HG03135 (cell line): Measurements from ENCODE around the gene RTKN.
"Not testable (repeated sequence)": the region's sequence is repeated elsewhere in the genome, so short reads cannot be mapped to it uniquely, and the experiment has no call there.

Experiments
- ATAC-seq: cut with Tn5 transposase; IDR thresholded peaks from one replicate; pipeline ENCODE4 v1.9.1; 2021; ENCODE audit warnings: mild to moderate bottlenecking, moderate library complexity; ENCODE audit not compliant: unreplicated experiment

The RTKN gene

GRCh38 chr2:74462054-74462785 lies 20.5 kb upstream of the RTKN start:
- no peak for ATAC-seq

- ATAC-seq = no peak
These were observed 19.7 kb upstream of the RTKN start for GRCh38 chr2:74461187-74462053.

GRCh38 chr2:74460187-74460586 lies 18.4 kb upstream of the RTKN start:
- ATAC-seq = not testable (repeated sequence)

- not testable (repeated sequence) for ATAC-seq
These were observed 17.9 kb upstream of the RTKN start for GRCh38 chr2:74459503-74460118.

- ATAC-seq = no peak
These were observed 17.2 kb upstream of the RTKN start for GRCh38 chr2:74458938-74459363.

DNA sequence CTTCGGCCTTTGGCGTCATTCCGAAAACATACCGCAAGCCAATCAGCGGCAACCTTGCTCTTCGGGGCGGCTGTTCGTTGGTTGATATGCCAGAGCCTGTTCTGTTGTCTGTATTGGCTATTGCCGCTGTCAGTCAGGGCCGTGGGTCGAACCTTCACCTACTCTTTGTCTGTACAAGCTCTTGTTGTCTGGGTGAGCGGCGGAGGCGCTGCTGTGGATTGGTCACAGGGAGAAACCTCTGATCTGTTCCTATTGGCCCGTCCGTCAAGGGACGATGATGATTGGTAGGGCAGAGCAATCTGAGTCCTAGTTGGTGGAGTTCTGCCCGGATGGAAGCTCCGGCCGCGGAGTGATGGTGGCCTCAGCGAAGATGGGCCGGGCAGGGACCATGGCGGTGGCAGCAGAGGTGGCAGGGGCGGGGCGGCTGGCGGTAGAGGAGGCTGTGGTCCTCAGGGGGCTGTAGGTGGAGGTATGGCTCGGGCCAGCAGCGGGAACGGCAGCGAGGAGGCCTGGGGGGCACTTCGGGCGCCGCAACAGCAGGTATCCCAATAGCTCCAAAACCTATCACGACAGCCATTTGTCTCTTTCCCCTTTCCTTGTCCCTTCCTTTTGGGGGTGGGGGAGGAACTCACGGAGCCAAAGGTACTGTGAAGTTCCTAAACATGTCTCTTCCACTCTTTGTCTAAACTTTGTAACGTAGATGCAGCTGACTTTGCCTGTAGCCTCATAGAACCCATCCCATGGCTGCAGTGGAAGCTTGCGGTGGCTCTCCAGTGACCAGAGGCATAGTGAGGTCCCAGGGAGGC lies 16.6 kb upstream of the RTKN start, which contains the start of gene WBP1:
WBP1 (plus strand) TSS at position 307 of the 806 bp plus-strand sequence; CDS start at position 472, 165 bp downstream.
- peak; percentile 84 for ATAC-seq

GRCh38 chr2:74457549-74458131 lies 15.9 kb upstream of the RTKN start:
- peak; percentile 34 for ATAC-seq

- no peak for ATAC-seq
These were observed 15.4 kb upstream of the RTKN start for GRCh38 chr2:74457129-74457548.

DNA sequence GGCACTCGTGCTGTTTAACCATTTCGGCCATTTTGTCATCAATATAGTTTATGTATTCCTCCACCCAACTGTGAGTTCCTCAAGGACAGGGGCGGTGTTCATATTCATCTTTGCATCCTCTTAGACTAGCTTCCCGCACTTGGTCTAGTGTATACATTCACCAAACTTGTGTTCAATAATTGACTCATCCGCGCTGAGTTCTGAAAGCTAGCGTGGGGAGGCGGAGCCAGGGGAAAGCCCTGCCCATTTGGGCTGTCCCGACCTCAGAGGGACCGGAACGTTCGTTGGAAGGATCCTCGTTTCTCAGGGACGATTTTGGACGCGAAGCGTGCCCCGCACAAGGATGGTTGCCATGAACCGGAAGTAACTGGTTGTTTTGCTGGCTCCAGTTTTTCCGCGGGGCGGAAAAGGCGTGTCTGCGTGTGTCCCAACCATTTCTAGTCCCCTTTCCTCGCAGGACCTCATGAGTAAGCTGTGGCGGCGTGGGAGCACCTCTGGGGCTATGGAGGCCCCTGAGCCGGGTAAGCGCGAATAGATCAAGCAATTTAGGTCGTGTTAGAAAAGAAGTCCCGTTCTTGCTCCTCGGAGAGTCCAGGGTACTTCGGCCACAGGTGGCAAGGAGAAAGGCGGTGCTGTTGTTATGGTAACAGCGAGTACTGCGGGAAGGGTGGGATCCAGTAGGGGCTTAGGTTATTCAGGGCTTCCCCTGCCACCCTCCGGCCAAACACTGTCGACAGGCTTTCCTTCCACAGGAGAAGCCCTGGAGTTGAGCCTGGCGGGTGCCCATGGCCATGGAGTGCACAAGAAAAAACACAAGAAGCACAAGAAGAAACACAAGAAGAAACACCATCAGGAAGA lies 13.1 kb upstream of the RTKN start, which contains the start of gene INO80B:
INO80B (plus strand) TSS at position 434 of the 858 bp plus-strand sequence; CDS start at position 464, 30 bp downstream.
- ATAC-seq = peak; percentile 42

- ATAC-seq = no peak
These were observed 8.9 kb upstream of the RTKN start for GRCh38 chr2:74450570-74451190.

GRCh38 chr2:74448771-74449170 lies 7.0 kb upstream of the RTKN start:
- no peak for ATAC-seq

GRCh38 chr2:74447230-74447999 lies 5.7 kb upstream of the RTKN start:
- ATAC-seq = no peak

DNA sequence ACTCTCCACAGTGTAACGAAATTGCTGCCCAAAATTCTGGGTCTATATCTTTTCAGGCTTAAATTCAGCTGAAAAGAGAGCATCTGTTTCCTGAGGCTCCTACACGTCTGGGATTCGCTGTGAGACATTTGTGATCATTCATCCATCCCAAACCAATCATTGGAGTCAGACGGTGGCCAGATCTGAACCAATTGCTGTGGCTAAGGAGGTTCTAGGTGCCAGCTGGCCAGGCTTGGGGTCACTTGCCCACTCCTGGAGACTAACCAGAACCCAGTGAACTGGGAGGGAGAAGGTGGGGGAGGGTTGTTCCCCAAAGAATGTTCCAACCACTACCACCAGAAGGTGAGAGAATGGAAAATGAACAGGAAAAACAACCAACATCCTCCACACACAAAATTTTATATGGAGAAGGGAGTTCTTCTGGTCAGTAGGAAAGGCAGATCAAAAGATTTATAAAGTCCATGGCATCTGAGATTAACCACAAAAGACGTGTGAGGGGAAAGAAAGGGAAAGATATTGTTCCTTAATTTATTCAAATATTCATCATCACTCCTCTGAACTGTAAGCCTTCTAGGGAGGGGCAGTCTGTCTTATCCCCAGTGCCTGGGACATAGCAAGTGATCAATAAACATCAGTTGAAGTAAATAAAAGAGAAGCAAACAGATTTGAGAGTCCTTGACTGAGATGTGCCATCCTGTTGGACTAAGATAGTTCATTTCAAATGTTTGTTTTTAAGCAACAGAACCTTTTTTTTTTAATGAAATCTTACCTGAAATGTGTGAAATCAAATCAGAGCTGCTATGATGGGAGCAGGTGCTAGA lies 3.0 kb upstream of the RTKN start:
- ATAC-seq = no peak

GRCh38 chr2:74442483-74443297 lies 953 bp upstream of the RTKN start:
- not testable (repeated sequence) for ATAC-seq

DNA sequence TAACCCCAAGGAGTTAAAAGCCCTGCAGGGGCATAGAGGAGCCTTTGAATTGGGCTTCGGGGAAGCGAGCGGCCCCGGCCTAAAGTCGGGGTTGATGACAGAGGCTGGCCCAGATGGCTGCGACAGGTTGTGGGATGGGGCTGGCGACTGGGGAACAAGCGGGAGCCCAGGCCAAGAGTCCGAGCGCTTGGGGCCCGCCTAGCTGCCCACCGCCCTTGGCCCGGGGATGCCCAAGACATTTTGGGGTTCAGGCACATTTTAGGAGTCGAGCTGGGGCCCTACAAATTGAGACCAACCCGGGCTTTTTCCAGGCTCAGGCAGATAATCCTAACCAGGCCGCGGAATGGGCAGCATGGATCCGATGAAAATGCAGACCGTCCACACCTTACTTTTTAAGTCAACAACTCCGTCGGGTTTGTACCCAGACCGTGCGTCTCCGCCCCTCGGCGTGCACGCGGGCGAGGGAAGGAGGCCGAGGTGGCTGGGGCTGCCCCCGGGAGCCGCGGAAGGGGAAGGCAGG lies 507 bp downstream of the RTKN start:
- no peak for ATAC-seq
